IPS DF 6.9 (cell line): Measurements from ENCODE around the gene PDGFC.

Experiments used
- DNase-seq: peaks from one replicate; pipeline ENCODE4 v3.0.0-alpha.2; 2013; ENCODE audit warnings: low read depth, low spot score
- H3K27ac ChIP-seq: one replicate; pipeline ENCODE4 v1.5.1; 2013; ENCODE audit warnings: low read length, control low read depth
- H3K27me3 ChIP-seq: 2 replicates; pipeline ENCODE4 v1.6.1; 2013; ENCODE audit warnings: mild to moderate bottlenecking, low read length; ENCODE audit not compliant: control insufficient read depth, insufficient read depth
- H3K36me3 ChIP-seq: 2 replicates; pipeline ENCODE4 v1.6.1; 2013; ENCODE audit warnings: low read length; ENCODE audit not compliant: control insufficient read depth, insufficient read depth
- H3K4me1 ChIP-seq: 2 replicates; pipeline ENCODE4 v1.6.1; 2013; ENCODE audit warnings: low read length; ENCODE audit not compliant: control insufficient read depth, insufficient read depth
- H3K4me3 ChIP-seq: 2 replicates; pipeline ENCODE4 v1.5.1; 2013; ENCODE audit warnings: mild to moderate bottlenecking, low read length
- H3K9me3 ChIP-seq: 2 replicates; pipeline ENCODE4 v1.6.1; 2013; ENCODE audit warnings: low read length, inconsistent platforms; ENCODE audit not compliant: control insufficient read depth, insufficient read depth
- WGBS: extraction: QIAGEN DNeasy Blood & Tissue Kit; methylation state at CpG from one replicate; pipeline ENCODE4 v1.1.7; 2013; ENCODE audit warnings: mixed read lengths, missing lambda C conversion rate; ENCODE audit not compliant: insufficient read length, insufficient coverage; 5-methylcytosine and 5-hydroxymethylcytosine counted together

The PDGFC gene

GRCh38 chr4:156763511-156763910 is 208.1 kb downstream of the PDGFC start:
- Histone ChIP-seq H3K4me3 (no peak overlapping the region), H3K27me3 (no peaks in the 10 kb centered on the region), H3K9me3 (no peaks in the 10 kb centered on the region), H3K4me1 (no peaks in the 10 kb centered on the region), H3K36me3 (no peaks in the 10 kb centered on the region), H3K27ac (no peak overlapping the region)
- DNase-seq = no peak
- WGBS = 100% methylated on average over 2 of the region's 2 CpGs

GRCh38 chr4:156762851-156763250 is 208.7 kb downstream of the PDGFC start:
- Histone ChIP-seq H3K4me1 (no peaks in the 10 kb centered on the region), H3K27me3 (no peaks in the 10 kb centered on the region), H3K36me3 (no peaks in the 10 kb centered on the region), H3K9me3 (no peaks in the 10 kb centered on the region), H3K4me3 (no peak overlapping the region), H3K27ac (no peak overlapping the region)
- DNase-seq = no peak
- WGBS = no CpG with 5 or more reads among the region's 8 CpGs

- no peak for DNase-seq
- Histone ChIP-seq H3K4me3 (no peak overlapping the region), H3K27me3 (no peaks in the 10 kb centered on the region), H3K4me1 (no peaks in the 10 kb centered on the region), H3K9me3 (no peaks in the 10 kb centered on the region), H3K36me3 (no peaks in the 10 kb centered on the region), H3K27ac (no peak overlapping the region)
These were observed 215.5 kb downstream of the PDGFC start for GRCh38 chr4:156756118-156756517.

- WGBS = no CpG with 5 or more reads among the region's 5 CpGs
- DNase-seq = no peak
- no peak overlapping the region for H3K4me3 ChIP-seq
- H3K36me3 ChIP-seq = no peaks in the 10 kb centered on the region
- no peaks in the 10 kb centered on the region for H3K9me3 ChIP-seq
- no peaks in the 10 kb centered on the region for H3K27me3 ChIP-seq
- H3K4me1 ChIP-seq = no peaks in the 10 kb centered on the region
- H3K27ac ChIP-seq = no peak overlapping the region
These were observed 216.6 kb downstream of the PDGFC start for GRCh38 chr4:156754832-156755570.

GRCh38 chr4:156751486-156751885 is 220.1 kb downstream of the PDGFC start:
- Histone ChIP-seq H3K27ac (no peak overlapping the region), H3K4me3 (no peak overlapping the region), H3K9me3 (no peaks in the 10 kb centered on the region), H3K27me3 (no peaks in the 10 kb centered on the region), H3K4me1 (no peaks in the 10 kb centered on the region), H3K36me3 (no peaks in the 10 kb centered on the region)
- no peak for DNase-seq
- no CpG with 5 or more reads among the region's 1 CpG for WGBS

GRCh38 chr4:156749426-156750403 is 221.9 kb downstream of the PDGFC start:
- no peaks in the 10 kb centered on the region for H3K4me1 ChIP-seq
- H3K36me3 ChIP-seq = no peaks in the 10 kb centered on the region
- H3K9me3 ChIP-seq = no peaks in the 10 kb centered on the region
- WGBS = no CpG with 5 or more reads among the region's 5 CpGs
- H3K4me3 ChIP-seq = no peak overlapping the region
- no peak for DNase-seq
- no peak overlapping the region for H3K27ac ChIP-seq
- H3K27me3 ChIP-seq = no peaks in the 10 kb centered on the region

- no CpG with 5 or more reads among the region's 6 CpGs for WGBS
- H3K4me1 ChIP-seq = no peaks in the 10 kb centered on the region
- H3K27ac ChIP-seq = no peak overlapping the region
These were observed 225.5 kb downstream of the PDGFC start for GRCh38 chr4:156746111-156746510.

GRCh38 chr4:156738766-156739165 is 232.8 kb downstream of the PDGFC start:
- no peak overlapping the region for H3K27ac ChIP-seq
- no peak overlapping the region for H3K4me3 ChIP-seq
- no peaks in the 10 kb centered on the region for H3K27me3 ChIP-seq
- DNase-seq = no peak
- no peaks in the 10 kb centered on the region for H3K36me3 ChIP-seq
- no CpG with 5 or more reads among the region's 2 CpGs for WGBS
- H3K4me1 ChIP-seq = no peaks in the 10 kb centered on the region
- H3K9me3 ChIP-seq = no peaks in the 10 kb centered on the region

More at GRCh38 chr4:156746111-156746510, 225.5 kb downstream of the PDGFC start:
- no peaks in the 10 kb centered on the region for H3K27me3 ChIP-seq
- H3K36me3 ChIP-seq = no peaks in the 10 kb centered on the region
- DNase-seq = no peak
- no peaks in the 10 kb centered on the region for H3K9me3 ChIP-seq
- no peak overlapping the region for H3K4me3 ChIP-seq

GRCh38 chr4:156734965-156735895 is 236.4 kb downstream of the PDGFC start:
- WGBS = no CpG with 5 or more reads among the region's 7 CpGs
- Histone ChIP-seq H3K4me1 (no peaks in the 10 kb centered on the region), H3K36me3 (no peaks in the 10 kb centered on the region), H3K4me3 (no peak overlapping the region), H3K9me3 (no peaks in the 10 kb centered on the region), H3K27ac (no peak overlapping the region), H3K27me3 (no peaks in the 10 kb centered on the region)
- no peak for DNase-seq

GRCh38 chr4:156733582-156733981 is 238.0 kb downstream of the PDGFC start:
- no peak overlapping the region for H3K4me3 ChIP-seq
- H3K36me3 ChIP-seq = no peaks in the 10 kb centered on the region
- H3K27ac ChIP-seq = no peak overlapping the region
- DNase-seq = no peak
- no CpG with 5 or more reads among the region's 1 CpG for WGBS
- H3K4me1 ChIP-seq = no peaks in the 10 kb centered on the region
- H3K27me3 ChIP-seq = no peaks in the 10 kb centered on the region
- H3K9me3 ChIP-seq = no peaks in the 10 kb centered on the region
